Liver (tissue), 9 donors: Measurements from ENCODE around the gene PRKAR1B. TPM values are rescaled to one million over a fixed set of nuclear protein-coding genes. Genes with fewer than 3 reads are reported as not detected.
A peak's percentile ranks its signal among the peaks of the same experiment; 100 is the strongest.

Source experiments
- DNase-seq: peaks from one replicate; pipeline ENCODE4 v3.0.0-alpha.2; 2017; ENCODE audit warnings: low spot score
- H3K27ac ChIP-seq, 2 donors: one replicate each; pipeline ENCODE4 v1.7.0; 2013; ENCODE audit warnings: inconsistent platforms in 2 of 2, low read length in 2 of 2, control low read depth in 1 of 2, low read depth in 1 of 2, mild to moderate bottlenecking in 1 of 2
- H3K27me3 ChIP-seq, 4 donors: one replicate each; pipeline versions ENCODE4 v1.6.1 to v1.7.0; 2013; ENCODE audit warnings: low read length in 3 of 4, inconsistent platforms in 1 of 4, mild to moderate bottlenecking in 1 of 4, moderate library complexity in 1 of 4; ENCODE audit not compliant: control insufficient read depth in 4 of 4, insufficient read depth in 4 of 4
- H3K36me3 ChIP-seq, 4 donors: one replicate each; pipeline versions ENCODE4 v1.6.1 to v1.7.0; 2013; ENCODE audit warnings: low read length in 3 of 4, mild to moderate bottlenecking in 3 of 4, low read depth in 1 of 4, moderate library complexity in 1 of 4; ENCODE audit not compliant: control insufficient read depth in 4 of 4, insufficient read depth in 3 of 4
- H3K4me1 ChIP-seq, 4 donors: one replicate each; pipeline versions ENCODE4 v1.6.1 to v1.7.0; 2013; ENCODE audit warnings: low read length in 3 of 4, mild to moderate bottlenecking in 3 of 4, moderate library complexity in 1 of 4; ENCODE audit not compliant: control insufficient read depth in 4 of 4, insufficient read depth in 4 of 4
- H3K4me3 ChIP-seq, 3 donors: one replicate each; pipeline versions ENCODE4 v1.6.1 to v1.7.0; 2013; ENCODE audit warnings: low read length in 3 of 3, control low read depth in 1 of 3, low read depth in 1 of 3, mild to moderate bottlenecking in 1 of 3
- H3K9ac ChIP-seq, 2 donors: one replicate each; pipeline ENCODE4 v1.7.0; 2013; ENCODE audit warnings: low read length in 2 of 2, mild to moderate bottlenecking in 2 of 2, moderate library complexity in 2 of 2, control low read depth in 1 of 2, low read depth in 1 of 2
- H3K9me3 ChIP-seq, 4 donors: one replicate each; pipeline versions ENCODE4 v1.6.1 to v1.7.0; 2013; ENCODE audit warnings: low read length in 3 of 4; ENCODE audit not compliant: control insufficient read depth in 4 of 4
- EGR1 ChIP-seq, 2 donors: IDR thresholded peaks; 2 replicates each; pipeline ENCODE4 v1.6.1; 2016 to 2018; ENCODE audit warnings: antibody characterized with exemption in 2 of 2, low read depth in 2 of 2
- FOXA1 ChIP-seq: IDR thresholded peaks from 2 replicates; pipeline ENCODE4 v1.6.1; 2016; ENCODE audit warnings: antibody characterized with exemption
- FOXA2 ChIP-seq: IDR thresholded peaks from 2 replicates; pipeline ENCODE4 v1.6.1; 2016; ENCODE audit warnings: antibody characterized with exemption
- GABPA ChIP-seq, 2 donors: IDR thresholded peaks in 1 of 2; conservative IDR thresholded peaks in 1 of 2; 2 replicates each; pipeline ENCODE4 v1.6.1; 2016; ENCODE audit warnings: antibody characterized with exemption in 2 of 2, mild to moderate bottlenecking in 1 of 2, moderate library complexity in 1 of 2
- HNF4A ChIP-seq, 2 donors: conservative IDR thresholded peaks; 2 replicates each; pipeline ENCODE4 v1.6.1; 2016; ENCODE audit warnings: antibody characterized with exemption in 2 of 2, mild to moderate bottlenecking in 2 of 2
- HNF4G ChIP-seq: IDR thresholded peaks from 2 replicates; pipeline ENCODE4 v1.6.1; 2016; ENCODE audit warnings: antibody characterized with exemption
- JUND ChIP-seq, 2 donors: IDR thresholded peaks; 2 replicates each; pipeline ENCODE4 v1.6.1; 2016; ENCODE audit warnings: antibody characterized with exemption in 2 of 2
- NR2F2 ChIP-seq: IDR thresholded peaks from 2 replicates; pipeline ENCODE4 v1.6.1; 2016; ENCODE audit warnings: antibody characterized with exemption
- RAD21 ChIP-seq, 2 donors: IDR thresholded peaks; 2 replicates each; pipeline ENCODE4 v1.6.1; 2016; ENCODE audit warnings: antibody characterized with exemption in 2 of 2, mild to moderate bottlenecking in 2 of 2
- RXRA ChIP-seq, 2 donors: IDR thresholded peaks; 2 replicates each; pipeline ENCODE4 v1.6.1; 2017 to 2018; ENCODE audit warnings: antibody characterized with exemption in 2 of 2, mild to moderate bottlenecking in 1 of 2
- TAF1 ChIP-seq: conservative IDR thresholded peaks from 2 replicates; pipeline ENCODE4 v1.6.1; 2016; ENCODE audit warnings: antibody characterized with exemption, mild to moderate bottlenecking
- YY1 ChIP-seq: IDR thresholded peaks from 2 replicates; pipeline ENCODE4 v1.6.1; 2016; ENCODE audit warnings: antibody characterized with exemption, mild to moderate bottlenecking
- WGBS: extraction: QIAGEN DNeasy Blood & Tissue Kit; methylation state at CpG from one replicate; pipeline ENCODE4 v1.1.7; 2013; 5-methylcytosine and 5-hydroxymethylcytosine counted together
- polyA plus RNA-seq, 2 donors: library from polyadenylated mRNA; stranded (reverse) in 1 of 2; unstranded in 1 of 2; fragments of 200-250 nt in 1 of 2; fragments of >200 nt in 1 of 2; fragmentation: Nextera tagmentation in 1 of 2; extraction: Ambion mirVana in 1 of 2; gene quantifications; one replicate each; pipeline versions ENCODE4 v1.2.1 to v1.2.3, GENCODE V29; 2013 to 2015
- total RNA-seq, 2 donors: library from RNA; depleted of rRNA; stranded (reverse); fragments of >200 nt; gene quantifications; one replicate each; pipeline ENCODE4 v1.2.3, GENCODE V29; 2014
- TF ChIP-seq, protein P1 (sequence below): IDR thresholded peaks from 2 replicates; pipeline ENCODE4 v1.6.1; 2016; ENCODE audit warnings: antibody characterized with exemption
- TF ChIP-seq, protein P2 (sequence below): fragments of 150-350 bp; IDR thresholded peaks from 2 replicates; pipeline ENCODE4 v1.5.1; 2017; ENCODE audit warnings: improper control_type of control experiment, low read depth, low read length; ENCODE audit not compliant: missing input control
- TF ChIP-seq, protein P3 (sequence below): IDR thresholded peaks from 2 replicates; pipeline ENCODE4 v1.6.1; 2016; ENCODE audit warnings: antibody characterized with exemption
- TF ChIP-seq, protein P4 (sequence below): IDR thresholded peaks from 2 replicates; pipeline ENCODE4 v1.6.1; 2016; ENCODE audit warnings: antibody characterized with exemption
- donor health status: healthy.
- donor health status: healthy.
- donor health status: healthy.
- donor health status: healthy.
- donor health status: healthy.

PRKAR1B gene
- total and polyA plus RNA-seq, 4 donors: 11.1 to 14.4 (median 12.4) TPM

DNA sequence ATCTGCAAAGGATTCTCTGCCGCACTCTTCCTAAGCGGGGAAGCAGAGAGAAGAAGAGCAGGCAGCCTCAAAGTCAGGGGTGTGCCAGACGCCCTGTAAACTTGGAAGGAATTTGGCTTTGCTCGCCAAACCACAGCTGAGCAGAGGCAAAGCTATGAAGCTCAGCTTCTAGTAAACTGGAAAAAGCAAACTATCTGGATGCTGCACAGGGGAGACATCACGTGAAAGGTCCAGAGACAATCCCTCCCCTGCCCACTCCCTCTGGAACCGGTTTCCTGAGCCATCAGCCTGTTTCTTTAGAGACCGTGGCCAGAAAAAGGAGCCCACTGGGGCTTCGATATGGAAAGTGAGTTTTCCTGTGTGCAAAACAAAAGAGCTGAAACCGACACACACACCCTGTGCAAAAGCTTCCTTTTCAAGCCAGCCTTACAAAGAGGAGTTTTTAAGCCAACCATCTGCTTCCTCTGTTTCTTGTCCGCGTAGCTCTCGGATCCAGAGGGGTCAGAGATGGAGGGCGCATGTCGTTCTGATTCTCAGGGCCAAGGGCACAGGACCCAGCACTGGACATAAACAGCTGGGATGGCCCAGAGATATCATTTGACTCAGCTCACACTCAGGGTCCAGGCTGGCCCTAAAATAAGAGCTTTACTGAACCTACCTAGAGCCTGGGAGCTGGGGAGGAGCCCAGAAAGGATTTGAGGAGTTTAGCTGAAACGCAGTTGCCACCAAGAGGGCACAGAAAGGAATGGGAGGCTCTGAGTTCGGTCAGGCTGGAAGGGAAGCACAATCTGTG lies 58.7 kb downstream of the PRKAR1B start (continued):
- TF ChIP-seq, protein P1, sequence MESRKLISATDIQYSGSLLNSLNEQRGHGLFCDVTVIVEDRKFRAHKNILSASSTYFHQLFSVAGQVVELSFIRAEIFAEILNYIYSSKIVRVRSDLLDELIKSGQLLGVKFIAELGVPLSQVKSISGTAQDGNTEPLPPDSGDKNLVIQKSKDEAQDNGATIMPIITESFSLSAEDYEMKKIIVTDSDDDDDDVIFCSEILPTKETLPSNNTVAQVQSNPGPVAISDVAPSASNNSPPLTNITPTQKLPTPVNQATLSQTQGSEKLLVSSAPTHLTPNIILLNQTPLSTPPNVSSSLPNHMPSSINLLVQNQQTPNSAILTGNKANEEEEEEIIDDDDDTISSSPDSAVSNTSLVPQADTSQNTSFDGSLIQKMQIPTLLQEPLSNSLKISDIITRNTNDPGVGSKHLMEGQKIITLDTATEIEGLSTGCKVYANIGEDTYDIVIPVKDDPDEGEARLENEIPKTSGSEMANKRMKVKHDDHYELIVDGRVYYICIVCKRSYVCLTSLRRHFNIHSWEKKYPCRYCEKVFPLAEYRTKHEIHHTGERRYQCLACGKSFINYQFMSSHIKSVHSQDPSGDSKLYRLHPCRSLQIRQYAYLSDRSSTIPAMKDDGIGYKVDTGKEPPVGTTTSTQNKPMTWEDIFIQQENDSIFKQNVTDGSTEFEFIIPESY: no peak
- TF ChIP-seq FOXA2 (no peak), EGR1 (IDR thresholded peaks at IDR 0.05; ENCODE audit: low read depth in 2 of 2) (no peak), HNF4G (no peak), NR2F2 (peak; percentile 94)

DNA sequence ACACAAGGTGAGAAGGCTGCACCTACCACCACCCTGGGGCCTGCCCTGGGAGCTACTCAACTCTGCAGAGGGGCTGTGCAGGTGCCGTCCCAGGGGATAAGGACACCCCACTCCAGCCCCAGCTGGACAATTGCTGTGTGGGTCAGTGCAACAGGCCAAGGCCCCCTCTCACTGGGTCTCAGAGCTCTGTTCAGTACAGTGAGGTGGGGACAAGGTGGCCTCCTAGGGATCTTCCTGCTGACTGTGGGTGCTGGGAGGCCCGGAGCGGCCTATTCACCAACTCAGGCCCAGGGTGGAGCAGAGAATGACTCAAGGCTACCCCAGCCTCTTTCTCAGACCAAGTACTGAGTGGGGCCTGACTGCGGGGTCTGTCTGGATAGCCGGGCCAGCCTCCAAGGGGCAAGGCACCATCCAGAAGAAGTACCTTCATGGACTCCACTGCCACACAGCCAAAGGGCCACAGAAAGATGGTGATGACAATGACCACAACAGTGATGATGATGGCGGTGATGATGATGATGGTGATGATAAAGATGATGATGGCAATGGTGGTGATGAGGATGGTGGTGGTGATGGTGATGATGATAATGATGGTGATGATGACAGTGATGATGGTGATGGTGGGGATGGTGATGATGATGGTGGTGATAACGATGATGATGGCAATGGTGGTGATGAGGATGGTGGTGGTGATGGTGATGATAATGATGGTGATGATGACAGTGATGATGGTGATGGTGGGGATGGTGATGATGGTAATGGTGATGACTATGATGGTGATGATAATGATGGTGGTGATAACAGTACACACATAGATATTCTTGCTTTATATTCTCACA lies 60.4 kb downstream of the PRKAR1B start:
- H3K27me3 ChIP-seq: no peaks in the 10 kb centered on the region
- DNase-seq: no peak
- H3K4me1 ChIP-seq: peaks cover 0 to 2% (median 0%) of the 10 kb centered on the region in 4 donors
- no peak overlapping the region for H3K9ac ChIP-seq
- TF ChIP-seq FOXA2 (no peak), FOXA1 (no peak), GABPA (IDR thresholded peaks at IDR 0.05 in 1 of 2, conservative IDR thresholded peaks at IDR 0.05 in 1 of 2) (no peak), NR2F2 (no peak), JUND (IDR thresholded peaks at IDR 0.05) (no peak), RAD21 (IDR thresholded peaks at IDR 0.05) (no peak), YY1 (no peak), TAF1 (no peak), HNF4A (conservative IDR thresholded peaks at IDR 0.05) (no peak), HNF4G (no peak), RXRA (IDR thresholded peaks at IDR 0.05) (no peak)
- TF ChIP-seq, protein P2, sequence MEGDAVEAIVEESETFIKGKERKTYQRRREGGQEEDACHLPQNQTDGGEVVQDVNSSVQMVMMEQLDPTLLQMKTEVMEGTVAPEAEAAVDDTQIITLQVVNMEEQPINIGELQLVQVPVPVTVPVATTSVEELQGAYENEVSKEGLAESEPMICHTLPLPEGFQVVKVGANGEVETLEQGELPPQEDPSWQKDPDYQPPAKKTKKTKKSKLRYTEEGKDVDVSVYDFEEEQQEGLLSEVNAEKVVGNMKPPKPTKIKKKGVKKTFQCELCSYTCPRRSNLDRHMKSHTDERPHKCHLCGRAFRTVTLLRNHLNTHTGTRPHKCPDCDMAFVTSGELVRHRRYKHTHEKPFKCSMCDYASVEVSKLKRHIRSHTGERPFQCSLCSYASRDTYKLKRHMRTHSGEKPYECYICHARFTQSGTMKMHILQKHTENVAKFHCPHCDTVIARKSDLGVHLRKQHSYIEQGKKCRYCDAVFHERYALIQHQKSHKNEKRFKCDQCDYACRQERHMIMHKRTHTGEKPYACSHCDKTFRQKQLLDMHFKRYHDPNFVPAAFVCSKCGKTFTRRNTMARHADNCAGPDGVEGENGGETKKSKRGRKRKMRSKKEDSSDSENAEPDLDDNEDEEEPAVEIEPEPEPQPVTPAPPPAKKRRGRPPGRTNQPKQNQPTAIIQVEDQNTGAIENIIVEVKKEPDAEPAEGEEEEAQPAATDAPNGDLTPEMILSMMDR: no peak
- TF ChIP-seq, protein P3, sequence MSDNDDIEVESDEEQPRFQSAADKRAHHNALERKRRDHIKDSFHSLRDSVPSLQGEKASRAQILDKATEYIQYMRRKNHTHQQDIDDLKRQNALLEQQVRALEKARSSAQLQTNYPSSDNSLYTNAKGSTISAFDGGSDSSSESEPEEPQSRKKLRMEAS: no peak
- TF ChIP-seq, protein P4, sequence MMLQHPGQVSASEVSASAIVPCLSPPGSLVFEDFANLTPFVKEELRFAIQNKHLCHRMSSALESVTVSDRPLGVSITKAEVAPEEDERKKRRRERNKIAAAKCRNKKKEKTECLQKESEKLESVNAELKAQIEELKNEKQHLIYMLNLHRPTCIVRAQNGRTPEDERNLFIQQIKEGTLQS: no peak
- H3K36me3 ChIP-seq: no peaks in the 10 kb centered on the region
- no peak overlapping the region for H3K27ac ChIP-seq
- no peaks in the 10 kb centered on the region for H3K9me3 ChIP-seq
- WGBS: 96% methylated on average over 7 of the region's 7 CpGs
- H3K4me3 ChIP-seq: no peak overlapping the region
